Stimulated activated CD4-positive, alpha-beta T cell treated with anti-CD3 and anti-CD28 coated beads, Interleukin-12 subunit alpha, Interleukin-12 subunit beta, amount 100 ng/mL, for 48 hours (primary cell): ENCODE data around the gene ATXN7L3.

ENCODE experiments used
- DNase-seq, 3 donors: peaks; one replicate each; pipeline ENCODE4 v3.0.0-alpha.2; 2020; ENCODE audit warnings: low read depth in 2 of 3, low spot score in 1 of 3

The ATXN7L3 gene

GRCh38 chr17:44218344-44219107 is 18.8 kb upstream of the ATXN7L3 start:
- peak; percentile 79 to 86 (median 83) for DNase-seq

- no peak for DNase-seq
Observed at GRCh38 chr17:44217738-44218343, 18.2 kb upstream of the ATXN7L3 start.

DNA sequence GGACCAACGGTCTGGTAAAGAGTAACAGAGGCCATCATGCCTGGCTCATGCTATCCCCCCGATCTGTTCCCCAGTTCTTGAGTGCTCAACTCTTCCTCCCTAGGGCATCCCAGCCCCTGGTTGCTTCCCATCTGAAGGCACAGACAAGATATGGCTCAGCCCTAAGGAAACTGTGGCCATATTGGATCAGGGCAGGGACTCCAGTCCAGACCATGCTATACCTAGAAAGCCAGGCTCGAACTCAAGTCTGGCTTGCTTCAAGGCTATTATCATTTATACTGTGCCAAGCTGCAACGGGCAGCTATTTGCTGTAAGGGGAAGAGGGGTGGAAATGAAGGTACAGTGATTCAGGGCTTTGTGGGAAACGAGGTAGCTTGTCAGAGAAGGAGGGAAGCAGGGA is 17.0 kb upstream of the ATXN7L3 start:
- DNase-seq = no peak

GRCh38 chr17:44216173-44216572 is 16.5 kb upstream of the ATXN7L3 start:
- no peak for DNase-seq

DNA sequence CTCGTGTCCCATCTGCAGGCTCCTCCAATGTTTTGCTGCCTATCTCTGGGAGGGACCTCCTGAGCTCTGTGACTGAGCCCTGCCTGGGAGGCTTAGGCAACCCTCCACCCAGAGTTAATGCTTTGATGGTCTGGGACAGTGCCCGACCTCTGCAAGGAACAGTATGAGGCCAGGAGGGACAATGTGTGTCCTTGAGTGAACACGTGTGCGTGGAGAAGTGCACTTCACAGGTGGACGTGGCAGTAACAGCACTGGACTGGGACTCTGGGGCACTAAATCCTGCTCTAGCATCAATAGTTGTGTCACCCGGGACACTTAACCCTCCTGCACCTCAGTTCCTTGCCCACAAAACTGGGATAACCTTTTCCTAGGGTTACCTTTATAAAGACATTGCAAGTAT is 15.2 kb upstream of the ATXN7L3 start:
- DNase-seq = no peak

- no peak for DNase-seq
Observed at GRCh38 chr17:44214230-44214494, 14.5 kb upstream of the ATXN7L3 start.

- DNase-seq = no peak
Observed at GRCh38 chr17:44213403-44214229, 13.9 kb upstream of the ATXN7L3 start.

- DNase-seq = no peak
Observed at GRCh38 chr17:44212507-44213402, 13.1 kb upstream of the ATXN7L3 start.

DNA sequence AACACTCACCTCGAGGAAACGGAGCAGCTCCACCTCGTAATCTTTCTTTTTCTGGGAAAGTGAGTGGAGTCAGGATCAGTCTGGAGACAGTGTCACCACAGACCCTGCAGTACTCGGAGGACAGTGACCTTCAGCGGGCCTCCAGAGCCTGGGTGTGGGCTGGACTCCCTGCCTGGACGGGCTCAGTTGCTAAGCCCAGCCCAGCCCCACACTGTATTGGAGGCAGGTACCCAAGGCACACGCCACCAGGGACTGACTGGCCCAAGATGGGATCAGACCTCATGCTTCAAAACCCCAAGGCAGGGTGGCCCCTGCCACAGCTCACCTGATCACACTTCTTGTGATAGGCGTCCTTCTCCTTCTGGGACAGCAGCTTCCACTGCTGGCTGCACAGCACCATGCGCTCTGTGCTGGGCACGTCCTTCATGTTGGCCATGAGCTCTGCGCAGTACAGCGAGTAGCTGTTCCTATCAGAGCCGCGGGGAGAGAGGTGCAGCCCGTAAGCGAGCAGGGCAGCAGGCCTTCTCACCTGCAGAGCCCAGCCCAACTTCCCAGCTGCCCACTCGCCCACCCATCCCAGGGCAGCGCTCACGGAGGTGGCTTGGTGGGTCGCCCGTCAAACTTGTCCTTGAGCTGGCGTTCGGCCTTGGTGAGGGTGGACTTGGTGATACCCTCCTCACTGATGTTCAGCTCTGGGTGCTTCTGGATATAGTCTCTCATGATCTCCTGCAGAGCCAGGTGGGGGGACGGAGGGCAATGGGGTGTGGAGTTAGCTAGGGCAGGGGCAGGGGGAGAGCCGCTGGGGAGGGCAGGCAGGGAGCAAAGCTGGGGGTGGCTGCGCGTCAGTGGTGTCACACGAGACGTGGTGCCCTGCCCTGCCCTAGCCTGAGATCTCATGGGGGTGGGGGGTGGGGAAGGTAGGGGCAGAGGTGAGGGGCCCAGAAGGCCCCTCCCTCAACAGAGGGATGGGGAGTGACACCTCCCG is 11.9 kb upstream of the ATXN7L3 start:
- DNase-seq = no peak

- peak; percentile 86 to 87 (median 86) for DNase-seq
Observed at GRCh38 chr17:44210342-44211192, 10.9 kb upstream of the ATXN7L3 start.

DNA sequence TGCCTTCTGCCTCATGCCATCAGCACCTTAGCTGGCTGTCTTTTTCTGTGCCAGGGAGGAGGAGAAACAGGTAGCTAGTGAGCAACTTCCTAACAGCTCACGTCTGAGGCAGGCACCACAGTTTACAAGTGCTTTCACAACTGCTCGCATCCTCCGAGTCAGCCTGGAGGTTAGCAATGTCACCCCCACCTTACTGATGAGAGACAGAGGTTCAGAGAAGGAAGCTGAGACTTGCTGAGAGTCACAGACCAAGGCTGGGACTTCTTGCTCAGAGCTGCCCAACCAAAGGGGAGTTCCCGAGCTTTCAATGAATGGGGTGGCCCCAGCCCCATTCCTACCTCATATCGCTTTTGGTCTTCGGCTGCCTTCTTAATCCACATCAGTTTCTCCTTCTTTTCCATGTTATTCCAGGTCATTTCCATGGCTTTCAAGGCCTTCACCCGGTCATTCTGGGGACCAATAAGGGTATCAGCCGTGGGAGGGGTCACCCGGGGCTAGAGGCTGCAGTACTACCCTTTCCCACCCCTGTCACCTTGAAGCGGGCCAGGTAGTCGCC is 10.2 kb upstream of the ATXN7L3 start:
- peak in 2 of 3 donors; percentile 46 to 65 for DNase-seq

DNA sequence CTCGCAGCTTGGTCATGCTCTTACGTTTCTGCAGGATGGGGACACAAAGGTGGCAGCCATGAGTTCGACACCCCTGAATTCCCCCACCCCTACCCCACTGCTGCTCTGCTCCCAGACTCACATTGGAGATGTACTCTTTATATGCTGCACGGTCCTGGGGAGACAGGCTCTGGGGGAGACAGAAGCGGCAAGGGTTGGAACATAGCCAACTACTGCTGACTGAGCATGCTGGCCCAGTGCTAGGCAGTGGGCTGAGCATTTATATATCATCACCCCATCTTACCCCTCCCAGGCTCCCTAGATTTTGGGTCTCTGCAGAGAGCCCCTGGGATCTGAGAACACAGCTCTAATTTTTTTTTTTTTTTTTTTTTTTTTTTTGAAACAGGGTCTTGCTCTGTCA is 8.1 kb upstream of the ATXN7L3 start:
- DNase-seq = no peak

DNA sequence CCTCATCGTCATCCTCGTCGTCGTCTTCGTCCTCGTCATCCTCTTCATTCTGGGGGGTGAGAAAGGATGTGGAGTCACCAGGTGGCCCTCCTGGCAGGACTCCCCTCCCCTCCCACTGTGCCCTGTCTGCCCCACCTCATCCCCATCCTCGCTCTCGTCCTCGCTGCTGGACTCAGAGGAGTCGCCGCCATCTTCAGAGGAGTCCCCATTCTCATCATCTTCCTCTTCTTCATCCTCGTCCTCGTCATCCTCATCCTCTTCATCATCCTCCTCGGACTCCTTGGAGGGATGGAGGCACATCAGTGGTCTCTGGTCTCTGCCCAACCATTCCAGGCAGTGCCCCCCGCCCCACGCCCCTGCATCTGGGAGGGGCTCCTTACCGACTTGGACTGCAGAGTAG is 7.6 kb upstream of the ATXN7L3 start:
- DNase-seq = no peak

DNA sequence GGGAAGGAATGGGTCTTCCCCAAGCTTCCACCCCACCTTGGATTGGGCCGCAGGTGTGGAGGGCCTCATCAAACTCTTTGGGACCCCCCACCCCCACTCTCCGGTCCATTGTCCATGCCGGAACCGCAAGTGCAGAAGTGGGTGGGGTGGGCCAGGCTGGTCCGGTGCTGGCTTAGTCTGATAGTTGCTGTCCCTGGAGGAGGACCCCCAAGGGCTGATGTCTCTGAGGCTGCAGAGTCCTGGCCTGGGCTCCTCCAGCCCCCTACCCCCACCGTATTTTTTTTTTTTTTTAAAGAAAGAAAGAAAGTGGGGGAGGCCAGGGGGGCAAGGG is 7.1 kb upstream of the ATXN7L3 start:
- DNase-seq = no peak

DNA sequence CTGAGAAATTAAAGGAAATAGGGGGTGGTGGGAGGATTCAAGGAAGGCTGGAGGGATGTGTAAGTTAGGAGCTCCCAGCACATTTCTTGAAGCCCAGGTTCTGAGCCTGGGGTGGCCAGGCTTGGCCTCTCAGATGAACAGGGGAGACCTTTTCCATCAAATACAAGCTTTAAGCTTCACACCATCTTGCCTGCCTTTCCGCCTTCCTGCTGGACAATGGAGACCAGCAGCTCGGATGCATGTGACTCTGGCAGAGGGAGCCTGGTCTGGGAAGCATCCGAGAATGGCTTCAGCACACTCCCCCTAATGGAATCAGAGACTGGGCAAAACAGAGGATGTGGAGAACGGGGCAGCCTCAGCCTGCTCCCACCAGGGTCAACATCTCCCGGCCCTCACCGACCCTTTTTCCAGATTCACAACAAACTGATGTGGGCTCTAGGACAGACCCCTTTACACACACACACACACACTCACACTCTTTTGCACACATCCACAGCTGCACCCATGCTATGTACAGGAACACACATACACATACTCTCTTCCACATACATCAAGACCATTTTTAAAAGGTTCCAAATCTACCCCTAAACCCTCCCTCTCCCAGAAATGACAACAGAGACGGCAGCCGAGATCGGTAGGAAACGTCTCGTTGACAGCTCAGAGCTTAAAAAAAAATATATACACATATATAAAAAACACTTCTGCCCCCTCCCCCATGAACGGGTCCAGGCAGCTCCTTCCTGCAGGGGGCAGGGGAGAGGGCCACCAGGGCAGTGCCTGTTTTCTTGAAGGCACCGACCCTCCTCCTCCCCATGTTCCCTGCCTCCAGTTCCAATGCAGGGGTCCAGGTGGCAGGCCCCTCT is 6.5 kb upstream of the ATXN7L3 start:
- DNase-seq = no peak

DNA sequence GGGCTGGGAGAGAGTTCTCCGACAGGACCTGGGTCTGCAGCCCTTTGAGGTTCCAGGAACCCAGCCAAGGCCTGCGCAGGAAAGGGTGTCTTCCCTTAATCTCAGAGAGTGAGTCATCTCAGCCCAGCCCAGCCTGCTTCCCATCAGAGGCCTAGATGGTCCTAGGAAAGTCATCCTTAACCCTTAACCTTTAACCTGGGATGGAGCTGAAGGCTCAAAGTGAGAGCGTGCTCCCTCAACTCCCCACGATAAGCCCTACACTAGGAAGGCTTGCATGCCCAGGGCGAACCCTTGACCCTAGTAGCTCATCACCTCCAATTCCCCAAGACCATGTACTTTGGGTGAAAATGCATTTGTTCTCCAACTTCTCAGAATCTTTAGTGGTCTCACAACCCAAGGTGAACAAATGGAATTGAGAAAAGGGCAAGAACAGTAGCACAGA is 4.8 kb upstream of the ATXN7L3 start:
- DNase-seq = no peak

- peak in 1 of 3 donors; percentile 66 for DNase-seq
Observed at GRCh38 chr17:44203731-44204440, 4.2 kb upstream of the ATXN7L3 start.
